ENCODE measurements around the gene PDE6G.

The PDE6G gene

DNA sequence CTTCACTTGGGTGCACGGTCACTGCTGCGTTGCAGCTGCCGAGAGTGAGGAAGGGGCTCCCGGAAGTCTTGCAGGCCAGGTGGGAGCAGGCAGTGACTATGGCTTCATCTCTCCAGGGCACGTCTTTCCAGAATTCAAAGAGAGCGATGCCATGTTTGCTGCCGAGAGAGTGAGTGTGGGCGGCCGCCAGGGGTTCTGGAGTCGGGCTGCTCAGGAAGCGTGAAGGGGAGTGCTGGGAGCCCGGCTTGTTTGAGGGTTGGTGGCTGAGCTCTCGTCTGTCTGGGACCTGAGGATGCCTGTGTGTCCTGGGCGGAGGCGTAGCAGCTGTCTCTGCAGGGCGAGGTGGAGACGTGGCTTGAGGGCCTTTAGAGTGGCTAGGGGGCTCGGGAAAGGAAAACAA lies 33.7 kb upstream of the PDE6G start:
- no peak for TF ChIP-seq CEBPB (IDR thresholded peaks at IDR 0.05)
- TF ChIP-seq CREB1 (IDR thresholded peaks at IDR 0.05; ENCODE audit: low read depth): no peak
- TF ChIP-seq FOXM1 (IDR thresholded peaks at IDR 0.05; ENCODE audit: borderline replicate concordance, low read depth): no peak
- TF ChIP-seq EGR1 (IDR thresholded peaks at IDR 0.05): no peak
- TF ChIP-seq RAD21 (IDR thresholded peaks at IDR 0.05; ENCODE audit: low read depth): no peak
- TF ChIP-seq TAF1 (IDR thresholded peaks at IDR 0.05; ENCODE audit: low read depth): no peak
- no peak for TF ChIP-seq TCF12 (IDR thresholded peaks at IDR 0.05; ENCODE audit: low read depth)
- no peak for TF ChIP-seq TEAD4 (IDR thresholded peaks at IDR 0.05)
- TF ChIP-seq, protein P1, sequence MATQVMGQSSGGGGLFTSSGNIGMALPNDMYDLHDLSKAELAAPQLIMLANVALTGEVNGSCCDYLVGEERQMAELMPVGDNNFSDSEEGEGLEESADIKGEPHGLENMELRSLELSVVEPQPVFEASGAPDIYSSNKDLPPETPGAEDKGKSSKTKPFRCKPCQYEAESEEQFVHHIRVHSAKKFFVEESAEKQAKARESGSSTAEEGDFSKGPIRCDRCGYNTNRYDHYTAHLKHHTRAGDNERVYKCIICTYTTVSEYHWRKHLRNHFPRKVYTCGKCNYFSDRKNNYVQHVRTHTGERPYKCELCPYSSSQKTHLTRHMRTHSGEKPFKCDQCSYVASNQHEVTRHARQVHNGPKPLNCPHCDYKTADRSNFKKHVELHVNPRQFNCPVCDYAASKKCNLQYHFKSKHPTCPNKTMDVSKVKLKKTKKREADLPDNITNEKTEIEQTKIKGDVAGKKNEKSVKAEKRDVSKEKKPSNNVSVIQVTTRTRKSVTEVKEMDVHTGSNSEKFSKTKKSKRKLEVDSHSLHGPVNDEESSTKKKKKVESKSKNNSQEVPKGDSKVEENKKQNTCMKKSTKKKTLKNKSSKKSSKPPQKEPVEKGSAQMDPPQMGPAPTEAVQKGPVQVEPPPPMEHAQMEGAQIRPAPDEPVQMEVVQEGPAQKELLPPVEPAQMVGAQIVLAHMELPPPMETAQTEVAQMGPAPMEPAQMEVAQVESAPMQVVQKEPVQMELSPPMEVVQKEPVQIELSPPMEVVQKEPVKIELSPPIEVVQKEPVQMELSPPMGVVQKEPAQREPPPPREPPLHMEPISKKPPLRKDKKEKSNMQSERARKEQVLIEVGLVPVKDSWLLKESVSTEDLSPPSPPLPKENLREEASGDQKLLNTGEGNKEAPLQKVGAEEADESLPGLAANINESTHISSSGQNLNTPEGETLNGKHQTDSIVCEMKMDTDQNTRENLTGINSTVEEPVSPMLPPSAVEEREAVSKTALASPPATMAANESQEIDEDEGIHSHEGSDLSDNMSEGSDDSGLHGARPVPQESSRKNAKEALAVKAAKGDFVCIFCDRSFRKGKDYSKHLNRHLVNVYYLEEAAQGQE (IDR thresholded peaks at IDR 0.05; ENCODE audit: low read depth): no peak
- no peak for TF ChIP-seq NFIC (IDR thresholded peaks at IDR 0.05)
- TF ChIP-seq, protein P2, sequence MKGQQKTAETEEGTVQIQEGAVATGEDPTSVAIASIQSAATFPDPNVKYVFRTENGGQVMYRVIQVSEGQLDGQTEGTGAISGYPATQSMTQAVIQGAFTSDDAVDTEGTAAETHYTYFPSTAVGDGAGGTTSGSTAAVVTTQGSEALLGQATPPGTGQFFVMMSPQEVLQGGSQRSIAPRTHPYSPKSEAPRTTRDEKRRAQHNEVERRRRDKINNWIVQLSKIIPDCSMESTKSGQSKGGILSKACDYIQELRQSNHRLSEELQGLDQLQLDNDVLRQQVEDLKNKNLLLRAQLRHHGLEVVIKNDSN (IDR thresholded peaks at IDR 0.05): no peak
- TF ChIP-seq, protein P3, sequence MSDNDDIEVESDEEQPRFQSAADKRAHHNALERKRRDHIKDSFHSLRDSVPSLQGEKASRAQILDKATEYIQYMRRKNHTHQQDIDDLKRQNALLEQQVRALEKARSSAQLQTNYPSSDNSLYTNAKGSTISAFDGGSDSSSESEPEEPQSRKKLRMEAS (IDR thresholded peaks at IDR 0.05): no peak
- TF ChIP-seq YY1 (IDR thresholded peaks at IDR 0.05; ENCODE audit: low read depth): no peak
- TF ChIP-seq ZBTB7A (IDR thresholded peaks at IDR 0.05; ENCODE audit: low read depth): no peak

DNA sequence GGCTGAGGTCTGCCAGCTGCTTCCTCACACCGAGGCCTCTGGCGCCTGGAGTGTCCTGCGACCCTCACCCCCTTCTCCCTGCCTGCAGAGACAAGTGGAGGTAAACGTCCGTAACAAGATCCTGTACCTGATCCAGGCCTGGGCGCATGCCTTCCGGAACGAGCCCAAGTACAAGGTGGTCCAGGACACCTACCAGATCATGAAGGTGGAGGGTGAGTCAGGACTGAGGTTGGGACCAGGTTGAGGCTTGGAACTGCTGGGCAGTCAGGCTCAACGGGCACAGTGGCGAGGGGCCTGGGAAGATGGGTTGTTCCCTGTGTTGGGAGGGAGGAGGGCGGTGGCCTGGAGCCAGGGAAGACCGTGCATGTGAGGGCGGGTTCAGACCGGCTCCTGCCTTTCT lies 32.3 kb upstream of the PDE6G start:
- no peak for TF ChIP-seq CREB1 (IDR thresholded peaks at IDR 0.05; ENCODE audit: low read depth)
- TF ChIP-seq ZBTB7A (IDR thresholded peaks at IDR 0.05; ENCODE audit: low read depth): no peak
- no peak for TF ChIP-seq CEBPB (IDR thresholded peaks at IDR 0.05)
- TF ChIP-seq RAD21 (IDR thresholded peaks at IDR 0.05; ENCODE audit: low read depth): no peak
- TF ChIP-seq, protein P3 (IDR thresholded peaks at IDR 0.05): no peak
- no peak for TF ChIP-seq NFIC (IDR thresholded peaks at IDR 0.05)
- TF ChIP-seq, protein P2 (IDR thresholded peaks at IDR 0.05): no peak
- TF ChIP-seq, protein P1 (IDR thresholded peaks at IDR 0.05; ENCODE audit: low read depth): no peak
- TF ChIP-seq YY1 (IDR thresholded peaks at IDR 0.05; ENCODE audit: low read depth): no peak
- TF ChIP-seq TEAD4 (IDR thresholded peaks at IDR 0.05): no peak
- no peak for TF ChIP-seq EGR1 (IDR thresholded peaks at IDR 0.05)
- no peak for TF ChIP-seq EP300 (IDR thresholded peaks at IDR 0.05; ENCODE audit: borderline replicate concordance)
- TF ChIP-seq FOXM1 (IDR thresholded peaks at IDR 0.05; ENCODE audit: borderline replicate concordance, low read depth): no peak
- no peak for TF ChIP-seq TCF12 (IDR thresholded peaks at IDR 0.05; ENCODE audit: low read depth)
- TF ChIP-seq TAF1 (IDR thresholded peaks at IDR 0.05; ENCODE audit: low read depth): no peak

DNA sequence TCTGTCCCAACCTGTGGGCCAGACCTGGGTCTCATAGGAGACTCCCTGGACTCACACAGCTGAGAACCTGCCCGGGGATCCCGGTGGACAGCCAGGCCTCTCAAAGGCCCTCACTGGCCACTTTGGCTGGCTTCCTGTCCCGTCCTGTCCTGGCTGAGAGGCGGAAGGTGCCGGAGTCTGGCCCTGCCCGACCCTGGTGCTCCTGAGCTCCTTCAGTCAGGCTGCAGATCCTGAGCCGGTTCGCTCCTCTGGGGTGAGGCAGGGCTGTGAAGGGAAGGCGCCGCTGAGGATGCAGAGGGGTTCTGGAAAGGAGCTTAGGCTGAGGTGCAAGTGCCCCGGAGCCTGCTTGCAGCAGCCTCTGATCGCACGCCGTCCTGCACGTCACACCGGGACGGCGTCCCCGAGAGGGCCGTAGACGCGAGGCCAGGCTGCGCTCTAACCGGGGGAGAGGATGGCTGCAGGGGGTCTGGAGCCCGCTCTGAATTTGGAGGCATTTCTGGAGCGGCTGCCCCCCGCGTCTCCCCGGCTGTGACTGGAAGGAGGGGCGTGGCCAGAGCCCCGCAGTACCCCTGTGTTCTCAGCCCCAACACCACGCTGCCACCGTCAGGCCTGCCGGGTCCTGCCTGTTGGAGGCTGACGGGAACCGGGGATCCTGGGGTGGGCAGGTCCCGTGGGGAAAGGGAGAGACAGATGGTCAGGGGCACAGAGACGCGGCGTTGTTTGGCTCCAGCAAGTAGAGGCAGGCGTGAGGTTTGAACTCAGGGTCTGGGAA lies 31.6 kb upstream of the PDE6G start:
- TF ChIP-seq, protein P3 (IDR thresholded peaks at IDR 0.05): no peak
- no peak for TF ChIP-seq EP300 (IDR thresholded peaks at IDR 0.05; ENCODE audit: borderline replicate concordance)
- TF ChIP-seq ZBTB7A (IDR thresholded peaks at IDR 0.05; ENCODE audit: low read depth): no peak
- no peak for TF ChIP-seq EGR1 (IDR thresholded peaks at IDR 0.05)
- TF ChIP-seq CREB1 (IDR thresholded peaks at IDR 0.05; ENCODE audit: low read depth): no peak
- TF ChIP-seq YY1 (IDR thresholded peaks at IDR 0.05; ENCODE audit: low read depth): no peak
- TF ChIP-seq NFIC (IDR thresholded peaks at IDR 0.05): no peak
- TF ChIP-seq TAF1 (IDR thresholded peaks at IDR 0.05; ENCODE audit: low read depth): no peak
- TF ChIP-seq CEBPB (IDR thresholded peaks at IDR 0.05): no peak
- TF ChIP-seq, protein P1 (IDR thresholded peaks at IDR 0.05; ENCODE audit: low read depth): no peak
- TF ChIP-seq, protein P2 (IDR thresholded peaks at IDR 0.05): no peak
- no peak for TF ChIP-seq RAD21 (IDR thresholded peaks at IDR 0.05; ENCODE audit: low read depth)
- no peak for TF ChIP-seq TCF12 (IDR thresholded peaks at IDR 0.05; ENCODE audit: low read depth)
- TF ChIP-seq FOXM1 (IDR thresholded peaks at IDR 0.05; ENCODE audit: borderline replicate concordance, low read depth): no peak
- TF ChIP-seq TEAD4 (IDR thresholded peaks at IDR 0.05): no peak
